NCI-H2081 treated with DMSO at 0.1 percent for 48 hours (cell line): ENCODE measurements around the gene LAMA5.

ENCODE experiments used
- DNase-seq: peaks from one replicate; lab custom pipeline; 2025; lab: John Stamatoyannopoulos, UW

The LAMA5 gene

GRCh38 chr20:62311832-62312661 is 55.1 kb downstream of the LAMA5 start:
- no peak for DNase-seq

GRCh38 chr20:62311150-62311549 is 56.0 kb downstream of the LAMA5 start:
- no peak for DNase-seq

- DNase-seq, result no peak
Measured at GRCh38 chr20:62310757-62311121, 56.4 kb downstream of the LAMA5 start.

GRCh38 chr20:62309947-62310756 is 57.0 kb downstream of the LAMA5 start:
- no peak for DNase-seq

GRCh38 chr20:62309198-62309944 is 57.7 kb downstream of the LAMA5 start:
- DNase-seq, result no peak

- no peak for DNase-seq
Measured at GRCh38 chr20:62308102-62308822, 58.9 kb downstream of the LAMA5 start.

- DNase-seq, result no peak
Measured at GRCh38 chr20:62307226-62308101, 59.6 kb downstream of the LAMA5 start.

GRCh38 chr20:62306414-62307187 is 60.5 kb downstream of the LAMA5 start:
- no peak for DNase-seq

- DNase-seq, result no peak
Measured at GRCh38 chr20:62305765-62306413, 61.2 kb downstream of the LAMA5 start.

- DNase-seq, result no peak
Measured at GRCh38 chr20:62305149-62305764, 61.9 kb downstream of the LAMA5 start.

- no peak for DNase-seq
Measured at GRCh38 chr20:62304331-62305148, 62.6 kb downstream of the LAMA5 start.

GRCh38 chr20:62303340-62304226 is 63.5 kb downstream of the LAMA5 start:
- no peak for DNase-seq

- no peak for DNase-seq
Measured at GRCh38 chr20:62303062-62303339, 64.1 kb downstream of the LAMA5 start.

- peak; percentile 73 for DNase-seq
Measured at GRCh38 chr20:62302341-62303061, 64.6 kb downstream of the LAMA5 start, which contains the start of gene ADRM1. Gene ADRM1 (plus strand): TSS chr20:62302997. CDS start chr20:62303569, 572 bp downstream.

GRCh38 chr20:62301773-62302340 is 65.3 kb downstream of the LAMA5 start:
- DNase-seq, result peak; percentile 57

- no peak for DNase-seq
Measured at GRCh38 chr20:62301111-62301668, 65.9 kb downstream of the LAMA5 start.
